Prostate gland (tissue), 2 donors: ENCODE results near the gene NXF1. TPM values are rescaled to one million over a fixed set of nuclear protein-coding genes. Genes with fewer than 3 reads are reported as not detected.
"Not testable (repeated sequence)": the region's sequence is repeated elsewhere in the genome, so short reads cannot be mapped to it uniquely, and the experiment has no call there.

Experiments used
- DNase-seq: peaks from one replicate; pipeline ENCODE4 v3.0.0-alpha.2; 2019; ENCODE audit warnings: low spot score
- H3K27ac ChIP-seq, 2 donors: fragments of 200-600 bp; sonication (generic); 2 replicates each; pipeline ENCODE4 v1.5.1; 2017 to 2019
- H3K27me3 ChIP-seq: fragments of 200-600 bp; sonication (generic); replicated peaks from 2 replicates; pipeline ENCODE4 v1.5.1; 2019; ENCODE audit not compliant: insufficient read depth
- H3K36me3 ChIP-seq, 2 donors: fragments of 200-600 bp; sonication (generic); 1 replicate in 1 of 2; 2 replicates in 1 of 2; pipeline versions ENCODE4 v1.5.1 to v1.8.1; 2017 to 2019
- H3K4me1 ChIP-seq: fragments of 200-600 bp; sonication (generic); replicated peaks from 2 replicates; pipeline ENCODE4 v1.5.1; 2019
- H3K4me3 ChIP-seq, 2 donors: fragments of 200-600 bp; sonication (generic); 2 replicates each; pipeline ENCODE4 v1.5.1; 2017 to 2019
- H3K9me3 ChIP-seq: fragments of 200-600 bp; sonication (generic); 2 replicates; pipeline ENCODE4 v1.5.1; 2017
- CTCF ChIP-seq, 4 experiments: fragments of 200-600 bp in 2 of 4; fragments of 450-650 bp in 2 of 4; sonication (generic) in 2 of 4; IDR thresholded peaks; 1 replicate in 3 of 4; 2 replicates in 1 of 4; pipeline ENCODE4 v1.5.1; 2016 to 2019; ENCODE audit warnings: antibody characterized with exemption in 4 of 4, mild to moderate bottlenecking in 2 of 4, moderate library complexity in 2 of 4
- POLR2A ChIP-seq: fragments of 450-650 bp; IDR thresholded peaks from one replicate; pipeline ENCODE4 v1.6.1; 2016; ENCODE audit warnings: antibody characterized with exemption, mild to moderate bottlenecking
- POLR2AphosphoS5 ChIP-seq: sonication (generic); formaldehyde crosslinking; IDR thresholded peaks from one replicate; pipeline ENCODE4 v1.6.1; 2017; ENCODE audit warnings: antibody characterized with exemption
- WGBS: methylation state at CpG from one replicate; pipeline ENCODE4 v1.1.5; 2018; 5-methylcytosine and 5-hydroxymethylcytosine counted together
- intact Hi-C: fragments of 100-400 bp; cut with DNase I; formaldehyde crosslinking; loops from one replicate; pipeline ENCODE4 v1.14.2; 2022
- total RNA-seq, 2 donors: library from RNA; depleted of rRNA; stranded (reverse); fragments of >200 nt; gene quantifications; one replicate each; pipeline ENCODE4 v1.1.0, GENCODE V29; 2016

NXF1 gene
- total RNA-seq, 2 donors from 2014 or later = 75.6 to 98.2 TPM

GRCh38 chr11:62844154-62844553 is 38.9 kb upstream of the NXF1 start:
- 94% methylated on average over 3 of the region's 3 CpGs for WGBS
- H3K4me1 ChIP-seq = peaks cover 8% of the 10 kb centered on the region
- no peaks in the 10 kb centered on the region for H3K9me3 ChIP-seq
- intact Hi-C loops = no loop called here
- TF ChIP-seq POLR2AphosphoS5 (no peak), POLR2A (no peak), CTCF (IDR thresholded peaks at IDR 0.05) (no peak)
- no peak overlapping the region for H3K4me3 ChIP-seq
- no peak for DNase-seq
- H3K36me3 ChIP-seq = no peaks in the 10 kb centered on the region
- H3K27me3 ChIP-seq = no peaks in the 10 kb centered on the region
- H3K27ac ChIP-seq = no peak overlapping the region

GRCh38 chr11:62843466-62843865 is 38.2 kb upstream of the NXF1 start:
- no peak for DNase-seq
- H3K27me3 ChIP-seq = no peaks in the 10 kb centered on the region
- no peaks in the 10 kb centered on the region for H3K9me3 ChIP-seq
- H3K27ac ChIP-seq = no peak overlapping the region
- TF ChIP-seq CTCF (IDR thresholded peaks at IDR 0.05) = no peak
- no peak for TF ChIP-seq POLR2A
- TF ChIP-seq POLR2AphosphoS5 = no peak
- no peaks in the 10 kb centered on the region for H3K36me3 ChIP-seq
- peaks cover 8% of the 10 kb centered on the region for H3K4me1 ChIP-seq
- 96% methylated on average over 3 of the region's 3 CpGs for WGBS
- intact Hi-C loops = loop anchor here (2.0 kb wide), 1 partner anchor 37 kb away; the partner anchor contains the start of gene SLC3A2
- no peak overlapping the region for H3K4me3 ChIP-seq

GRCh38 chr11:62842891-62843290 is 37.7 kb upstream of the NXF1 start:
- H3K4me3 ChIP-seq = not testable (repeated sequence)
- peak overlapping the region; percentile 98 to 99 for H3K27ac ChIP-seq

DNA sequence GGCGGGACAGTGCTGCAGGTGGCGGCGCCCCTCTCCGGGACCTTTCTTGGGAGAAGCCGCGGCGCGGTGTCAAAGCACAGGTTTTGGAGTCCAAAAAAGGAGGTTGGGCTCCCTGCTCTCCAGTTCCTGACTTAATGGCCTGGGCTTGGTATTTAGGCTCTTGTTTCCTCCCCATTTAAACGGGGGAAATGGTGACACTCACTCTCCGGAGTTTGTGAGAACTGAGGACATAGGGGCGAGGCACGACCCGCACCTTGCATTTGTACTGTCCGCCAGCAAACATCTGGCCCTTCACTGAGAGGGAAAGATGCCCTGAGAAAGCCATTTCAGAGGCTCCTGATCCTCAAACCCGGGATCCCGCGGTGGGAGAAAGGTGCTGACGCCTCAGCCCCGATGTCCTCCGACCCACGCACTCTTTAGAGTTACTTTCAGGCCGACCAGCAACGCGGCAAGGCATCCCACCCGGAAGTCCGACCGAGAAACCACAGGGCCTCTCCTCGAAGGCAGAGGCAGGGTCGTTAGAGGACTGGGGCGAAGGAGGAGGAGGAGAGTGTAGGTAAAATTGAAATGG is 37.0 kb upstream of the NXF1 start:
- peak overlapping the region; percentile 98 to 99 for H3K27ac ChIP-seq
- intact Hi-C loops = loop anchor here (2.0 kb wide), 1 partner anchor 39 kb away; the partner anchor contains the start of gene SLC3A2
- H3K9me3 ChIP-seq = no peaks in the 10 kb centered on the region
- H3K4me3 ChIP-seq = peak overlapping the region; percentile 36 to 45
- TF ChIP-seq POLR2A = peak; percentile 23
- TF ChIP-seq CTCF (IDR thresholded peaks at IDR 0.05) = no peak
- no peak for DNase-seq
- no peaks in the 10 kb centered on the region for H3K36me3 ChIP-seq
- H3K4me1 ChIP-seq = peaks cover 12% of the 10 kb centered on the region
- 11% methylated on average over 30 of the region's 30 CpGs for WGBS
- H3K27me3 ChIP-seq = no peaks in the 10 kb centered on the region

More at GRCh38 chr11:62842891-62843290, 37.7 kb upstream of the NXF1 start:
- intact Hi-C loops = loop anchor here (2.0 kb wide), 1 partner anchor 38 kb away; the partner anchor contains the start of gene SLC3A2
- H3K36me3 ChIP-seq, H3K4me1 ChIP-seq, H3K9me3 ChIP-seq, DNase-seq, H3K27me3 ChIP-seq: not testable (repeated sequence)
- 81% methylated on average over 9 of the region's 9 CpGs for WGBS

- H3K4me1 ChIP-seq = peaks cover 12% of the 10 kb centered on the region
- H3K27ac ChIP-seq = peak overlapping the region; percentile 98 to 99
- H3K4me3 ChIP-seq = peak overlapping the region; percentile 60 to 61
- intact Hi-C loops = loop anchor here (2.0 kb wide), 1 partner anchor 39 kb away; the partner anchor contains the start of gene SLC3A2
- under 1% methylated on average over 33 of the region's 33 CpGs for WGBS
- no peaks in the 10 kb centered on the region for H3K36me3 ChIP-seq
- DNase-seq = peak; percentile 86
- no peaks in the 10 kb centered on the region for H3K9me3 ChIP-seq
- H3K27me3 ChIP-seq = no peaks in the 10 kb centered on the region
- TF ChIP-seq POLR2A (peak; percentile 90), CTCF (IDR thresholded peaks at IDR 0.05) (no peak), POLR2AphosphoS5 (peak; percentile 97)
Measured at GRCh38 chr11:62841361-62842170, 36.3 kb upstream of the NXF1 start.

DNA sequence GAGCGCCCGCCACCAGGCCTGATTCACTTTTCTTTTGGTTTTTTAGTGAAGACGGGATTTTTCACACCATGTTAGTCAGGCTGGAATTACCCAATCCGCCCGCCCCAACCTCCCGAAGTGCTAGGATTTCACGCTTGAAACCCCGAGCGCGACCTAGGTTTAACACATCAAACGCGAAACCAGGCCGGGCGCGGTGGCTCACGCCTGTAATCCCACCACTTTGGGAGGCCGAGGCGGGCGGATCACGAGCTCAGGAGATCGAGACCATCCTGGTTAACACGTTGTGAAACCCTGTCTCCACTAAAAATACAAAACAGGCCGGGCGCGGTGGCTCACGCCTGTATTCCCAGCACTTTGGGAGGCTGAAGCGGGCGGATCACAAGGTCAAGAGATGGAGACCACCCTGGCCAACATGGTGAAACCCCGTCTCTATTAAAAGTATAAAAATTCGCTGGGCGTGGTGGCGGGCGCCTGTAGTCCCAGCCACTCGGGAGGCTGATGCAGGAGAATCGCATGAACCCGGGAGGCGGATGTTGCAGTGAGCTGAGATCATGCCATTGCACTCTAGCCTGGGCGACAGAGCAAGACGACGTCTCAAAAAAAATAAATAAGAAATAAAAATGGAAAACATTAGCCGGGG is 35.6 kb upstream of the NXF1 start:
- peak overlapping the region; percentile 60 to 61 for H3K4me3 ChIP-seq

More for the DNA sequence above, 35.6 kb upstream of the NXF1 start:
- peak; percentile 59 for DNase-seq
- Histone ChIP-seq H3K4me1 (peaks cover 12% of the 10 kb centered on the region), H3K27ac (peak overlapping the region; percentile 98 to 99)
- intact Hi-C loops, H3K36me3 ChIP-seq, H3K9me3 ChIP-seq, H3K27me3 ChIP-seq: not testable (repeated sequence)
- WGBS = 1% methylated on average over 41 of the region's 41 CpGs
